ENCODE measurements around the gene PDCL2. TPM values are rescaled to one million over a fixed set of nuclear protein-coding genes. Genes with fewer than 3 reads are reported as not detected.

PDCL2 gene
- total and polyA plus RNA-seq, 2 of the 13 experiments (the other 11 are each of a cell fraction or from before 2014, with no cell fraction given): not detected

- Histone ChIP-seq H4K20me1 (ENCODE audit: insufficient read depth, low read length) (no peaks in the 10 kb centered on the region; the same call in 1 of the 2 replicates), H3K27me3 (ENCODE audit: control insufficient read depth in 1 of 2, insufficient read depth in 2 of 2, low read length in 2 of 2) (no peaks in the 10 kb centered on the region; a peak in 2 of 5 replicates), H3K4me2 (ENCODE audit: low read depth, low read length) (peak within 1 kb of the TSS; percentile 73), H3K79me2 (ENCODE audit: insufficient read depth, low read length) (peaks cover 29% of the 10 kb centered on the region), H3K9ac (ENCODE audit: insufficient read depth, low read depth, low read length) (peak within 1 kb of the TSS; percentile 89), H3K4me1 (ENCODE audit: insufficient read depth, low read length) (peaks cover 38% of the 10 kb centered on the region), H3K9me3 (ENCODE audit: low read length) (no peaks in the 10 kb centered on the region), H3K4me3 (replicated peaks in 1 of 3; ENCODE audit: insufficient read depth in 1 of 3, low read depth in 2 of 3, low read length in 3 of 3) (peak within 1 kb of the TSS; percentile 78 to 91 (median 89)), H3K36me3 (replicated peaks in 1 of 2; ENCODE audit: control insufficient read depth in 1 of 2, insufficient read depth in 2 of 2, low read length in 2 of 2) (no peaks in the 10 kb centered on the region), H2AFZ (ENCODE audit: low read length) (peak within 1 kb of the TSS; percentile 70), H3K27ac (ENCODE audit: extremely low read length, insufficient read depth, low read length) (peak within 1 kb of the TSS; percentile 98)
- POLR2A ChIA-PET: interaction anchor here (1.0 to 3.1 kb wide), 3 partner anchors 109 to 190 kb away, joined by 3 to 17 read pairs (median 9); partner anchors contain the start of gene TMEM165
- DNase-seq (ENCODE audit: low spot score) (peak; percentile 74), ATAC-seq (peak; percentile 90), FAIRE-seq (no peak)
- in situ Hi-C loops (cut with HindIII; ENCODE audit: extremely low pct_ligation_motif_present, low pct_unique_long_range_greater_than_20kb): no loop called here
- CTCF ChIA-PET (ENCODE audit: low intra/inter-chr PET ratio, low total read pairs): no interaction called here
- intact Hi-C loops (cut with micrococcal nuclease; ENCODE audit: unreplicated experiment): loop anchor here (5.0 kb wide), 2 partner anchors 80 to 305 kb away; partner anchors contain the start of gene EXOC1
- no TSS peak for BruUV-seq (replicated peaks)
- 0% methylated on average over 7 of the region's 71 CpGs for WGBS (ENCODE audit: low lambda C conversion rate)
- TF ChIP-seq SIN3B (IDR thresholded peaks at IDR 0.05; ENCODE audit: low read length) (no peak), DBP (CRISPR knock-in tag; IDR thresholded peaks at IDR 0.05; ENCODE audit: not compliant biosample characterization) (peak; percentile 37), MYC (CRISPR knock-in tag; IDR thresholded peaks at IDR 0.05; ENCODE audit: borderline replicate concordance) (peak; percentile 44; the same call in 1 of the 2 replicates), BRCA1 (CRISPR knock-in tag; IDR thresholded peaks at IDR 0.05) (0 out of 2 replicates have a peak, but pooled peaks have one; percentile 36), TBX2 (CRISPR knock-in tag; IDR thresholded peaks at IDR 0.05; ENCODE audit: borderline replicate concordance) (peak; percentile 32), HMGXB4 (CRISPR knock-in tag; IDR thresholded peaks at IDR 0.05; ENCODE audit: borderline replicate concordance in 1 of 2, low read depth in 1 of 2) (peak; percentile 68 to 72; a peak in 3 of 4 replicates), HOXA3 (CRISPR knock-in tag; IDR thresholded peaks at IDR 0.05) (0 out of 2 replicates have a peak, but pooled peaks have one; percentile 20), NR0B2 (CRISPR knock-in tag; IDR thresholded peaks at IDR 0.05) (no peak), ZNF326 (CRISPR knock-in tag; IDR thresholded peaks at IDR 0.05; ENCODE audit: borderline replicate concordance) (no peak), RFXAP (CRISPR knock-in tag; IDR thresholded peaks at IDR 0.05; ENCODE audit: borderline replicate concordance) (no peak; the same call in 1 of the 2 replicates), REL (CRISPR knock-in tag; conservative IDR thresholded peaks at IDR 0.05) (no peak), ZNF639 (CRISPR knock-in tag; conservative IDR thresholded peaks at IDR 0.05) (peak; percentile 88), ZNF549 (CRISPR knock-in tag; IDR thresholded peaks at IDR 0.05) (no peak)
- TF ChIP-seq, protein P1, sequence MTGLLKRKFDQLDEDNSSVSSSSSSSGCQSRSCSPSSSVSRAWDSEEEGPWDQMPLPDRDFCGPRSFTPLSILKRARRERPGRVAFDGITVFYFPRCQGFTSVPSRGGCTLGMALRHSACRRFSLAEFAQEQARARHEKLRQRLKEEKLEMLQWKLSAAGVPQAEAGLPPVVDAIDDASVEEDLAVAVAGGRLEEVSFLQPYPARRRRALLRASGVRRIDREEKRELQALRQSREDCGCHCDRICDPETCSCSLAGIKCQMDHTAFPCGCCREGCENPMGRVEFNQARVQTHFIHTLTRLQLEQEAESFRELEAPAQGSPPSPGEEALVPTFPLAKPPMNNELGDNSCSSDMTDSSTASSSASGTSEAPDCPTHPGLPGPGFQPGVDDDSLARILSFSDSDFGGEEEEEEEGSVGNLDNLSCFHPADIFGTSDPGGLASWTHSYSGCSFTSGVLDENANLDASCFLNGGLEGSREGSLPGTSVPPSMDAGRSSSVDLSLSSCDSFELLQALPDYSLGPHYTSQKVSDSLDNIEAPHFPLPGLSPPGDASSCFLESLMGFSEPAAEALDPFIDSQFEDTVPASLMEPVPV (CRISPR knock-in tag; IDR thresholded peaks at IDR 0.05): no peak; the same call in 1 of the 2 replicates
Measured at GRCh38 chr4:55546756-55547465, 45.1 kb downstream of the PDCL2 start, which contains the start of gene CLOCK. Gene CLOCK, minus strand, starts transcription at chr4:55546909. Its CDS starts 64,124 bp downstream, at chr4:55482785.
